BE2C (cell line): ENCODE data around the gene BRSK2.

Source experiments
- DNase-seq: peaks from one replicate; pipeline ENCODE4 v3.0.0-alpha.2; 2020
- H3K27me3 ChIP-seq: fragments of 250-450 bp; sonication (Bioruptor Pico); 2 replicates; pipeline ENCODE4 v1.5.1; 2020; ENCODE audit warnings: mild to moderate bottlenecking
- H3K36me3 ChIP-seq: fragments of 250-450 bp; sonication (Bioruptor Pico); 2 replicates; pipeline ENCODE4 v1.5.1; 2020; ENCODE audit warnings: mild to moderate bottlenecking
- H3K4me1 ChIP-seq: fragments of 250-450 bp; sonication (Bioruptor Pico); 2 replicates; pipeline ENCODE4 v1.5.1; 2020
- H3K4me3 ChIP-seq: 2 replicates; pipeline ENCODE4 v1.5.1; 2011; ENCODE audit warnings: low read depth, low read length
- H3K9me3 ChIP-seq: fragments of 250-450 bp; sonication (Bioruptor Pico); 2 replicates; pipeline ENCODE4 v1.5.1; 2020
- CTCF ChIP-seq: IDR thresholded peaks from 2 replicates; pipeline ENCODE4 v1.5.1; 2012; ENCODE audit warnings: mild to moderate bottlenecking, low read depth, low read length

Gene BRSK2

GRCh38 chr11:1472180-1473005 is 82.7 kb downstream of the BRSK2 start:
- Histone ChIP-seq H3K36me3 (no peaks in the 10 kb centered on the region), H3K4me1 (no peaks in the 10 kb centered on the region), H3K9me3 (no peaks in the 10 kb centered on the region), H3K4me3 (no peak overlapping the region), H3K27me3 (no peaks in the 10 kb centered on the region)
- TF ChIP-seq CTCF: no peak
- DNase-seq: peak; percentile 1

GRCh38 chr11:1473011-1473628 is 83.4 kb downstream of the BRSK2 start:
- no peaks in the 10 kb centered on the region for H3K9me3 ChIP-seq

GRCh38 chr11:1473786-1474185 is 84.1 kb downstream of the BRSK2 start:
- TF ChIP-seq CTCF: no peak
- Histone ChIP-seq H3K36me3 (no peaks in the 10 kb centered on the region), H3K4me3 (no peak overlapping the region), H3K9me3 (no peaks in the 10 kb centered on the region), H3K27me3 (no peaks in the 10 kb centered on the region), H3K4me1 (no peaks in the 10 kb centered on the region)
- DNase-seq: peak; percentile 1

More at GRCh38 chr11:1473011-1473628, 83.4 kb downstream of the BRSK2 start:
- no peaks in the 10 kb centered on the region for H3K27me3 ChIP-seq
- no peaks in the 10 kb centered on the region for H3K4me1 ChIP-seq
- no peaks in the 10 kb centered on the region for H3K36me3 ChIP-seq
- no peak for TF ChIP-seq CTCF
- peak; percentile 0 for DNase-seq
- no peak overlapping the region for H3K4me3 ChIP-seq

- Histone ChIP-seq H3K36me3 (no peaks in the 10 kb centered on the region), H3K9me3 (no peaks in the 10 kb centered on the region), H3K4me3 (no peak overlapping the region), H3K4me1 (no peaks in the 10 kb centered on the region), H3K27me3 (no peaks in the 10 kb centered on the region)
- no peak for DNase-seq
- TF ChIP-seq CTCF: no peak
These were observed 86.1 kb downstream of the BRSK2 start for GRCh38 chr11:1475841-1476240.

GRCh38 chr11:1476940-1477736 is 87.4 kb downstream of the BRSK2 start:
- no peak for DNase-seq
- TF ChIP-seq CTCF: no peak
- H3K27me3 ChIP-seq: no peaks in the 10 kb centered on the region
- no peaks in the 10 kb centered on the region for H3K36me3 ChIP-seq
- H3K4me1 ChIP-seq: no peaks in the 10 kb centered on the region
- no peaks in the 10 kb centered on the region for H3K9me3 ChIP-seq
- no peak overlapping the region for H3K4me3 ChIP-seq

GRCh38 chr11:1478011-1478410 is 88.3 kb downstream of the BRSK2 start:
- no peaks in the 10 kb centered on the region for H3K4me1 ChIP-seq
- no peaks in the 10 kb centered on the region for H3K9me3 ChIP-seq
- DNase-seq: peak; percentile 2
- no peak overlapping the region for H3K4me3 ChIP-seq
- no peak for TF ChIP-seq CTCF
- H3K27me3 ChIP-seq: no peaks in the 10 kb centered on the region
- no peaks in the 10 kb centered on the region for H3K36me3 ChIP-seq
